Stimulated activated CD4-positive, alpha-beta T cell treated with anti-CD3 and anti-CD28 coated beads, Interleukin-2, amount 100 ng/mL, for 24 hours (primary cell): Measurements from ENCODE around the gene SLC1A3.

Experiments used
- DNase-seq, 2 donors: peaks; one replicate each; pipeline ENCODE4 v3.0.0-alpha.2; 2020

The SLC1A3 gene

GRCh38 chr5:36723912-36724311, 117.5 kb downstream of the SLC1A3 start:
- no peak for DNase-seq

DNA sequence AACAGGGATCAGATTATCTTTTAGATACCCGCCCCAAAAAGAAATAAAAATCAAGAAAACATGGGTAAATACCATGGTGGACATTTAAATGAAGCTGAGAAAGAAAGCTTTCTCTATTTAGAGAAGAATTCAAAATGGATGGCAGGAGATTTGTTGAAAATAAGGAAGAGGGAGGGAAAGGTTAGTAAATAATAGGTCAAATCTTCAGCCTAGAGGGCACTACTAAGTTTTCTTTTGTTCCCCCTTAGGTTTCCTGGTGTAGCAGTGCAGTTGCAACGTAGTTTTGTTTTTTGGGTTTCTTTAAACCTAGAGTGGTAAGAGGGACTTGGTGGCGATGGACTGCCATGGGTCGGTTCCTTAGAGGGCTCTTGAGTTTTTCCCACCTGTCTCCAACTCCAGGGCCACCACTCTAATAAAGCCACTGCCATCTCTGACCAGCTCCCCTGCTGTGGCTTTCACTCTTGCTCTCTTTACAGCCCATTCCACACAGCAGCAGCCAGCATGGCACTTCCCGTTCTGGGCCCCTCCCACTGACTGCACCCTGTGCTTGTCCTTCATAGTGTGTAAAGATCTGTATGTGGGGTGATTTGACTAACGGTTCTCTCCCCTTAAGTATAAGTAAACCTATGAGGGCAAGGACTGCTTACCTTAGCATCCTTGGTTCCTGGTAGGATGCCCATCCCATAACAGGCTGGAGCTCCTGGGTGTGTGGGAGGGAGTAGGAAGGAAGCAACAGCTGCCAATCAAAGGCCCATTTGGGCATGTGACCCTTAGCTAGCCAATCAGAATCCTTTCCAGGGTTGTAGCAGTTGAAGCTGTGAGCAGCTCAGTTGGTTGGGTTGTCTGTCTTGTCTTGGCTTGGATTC, 118.3 kb downstream of the SLC1A3 start:
- peak; percentile 26 to 35 for DNase-seq

DNA sequence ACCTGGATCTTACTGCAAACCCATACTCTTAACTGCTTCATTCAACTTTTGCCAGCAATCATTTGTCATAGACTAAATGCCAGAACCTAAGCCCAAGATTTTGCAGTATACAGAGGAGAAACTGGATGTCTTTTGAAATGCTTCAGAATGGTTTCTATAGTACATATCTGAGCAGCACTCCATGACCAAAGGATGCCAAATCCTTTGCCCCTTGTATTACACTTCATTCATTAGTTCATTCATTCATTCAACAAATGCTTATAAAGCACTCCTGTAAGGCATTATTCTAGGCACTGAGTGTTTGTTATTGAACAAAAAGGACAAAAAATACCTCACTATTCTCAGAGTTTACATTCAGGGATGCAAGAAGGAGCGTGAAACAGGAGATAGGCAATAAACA, 119.9 kb downstream of the SLC1A3 start:
- no peak for DNase-seq

DNA sequence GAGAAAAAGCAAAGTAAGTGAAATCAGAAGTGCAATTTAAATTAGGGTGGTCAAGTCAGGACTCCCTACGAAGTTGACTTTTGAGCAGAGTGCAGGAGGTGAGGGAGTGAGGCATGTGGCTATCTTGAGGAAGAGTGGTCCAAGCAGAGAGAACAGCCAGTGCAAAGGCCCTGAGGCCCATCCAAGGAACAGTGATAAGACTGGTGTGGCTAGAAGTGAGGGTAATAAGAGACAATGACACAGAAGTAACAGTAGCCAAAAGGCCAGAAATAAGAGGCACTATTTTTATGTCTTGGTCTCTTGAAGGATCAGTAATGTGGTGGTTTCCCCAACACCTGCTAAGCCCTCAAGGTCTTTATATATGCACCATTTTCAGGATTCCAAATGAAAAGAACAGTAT, 120.4 kb downstream of the SLC1A3 start:
- no peak for DNase-seq

- DNase-seq = no peak
Measured at GRCh38 chr5:36728697-36729543, 122.5 kb downstream of the SLC1A3 start.

GRCh38 chr5:36730537-36731216, 124.3 kb downstream of the SLC1A3 start:
- DNase-seq = no peak

GRCh38 chr5:36733183-36733582, 126.8 kb downstream of the SLC1A3 start:
- no peak for DNase-seq

- no peak for DNase-seq
Measured at GRCh38 chr5:36734422-36734821, 128.0 kb downstream of the SLC1A3 start.

- DNase-seq = no peak
Measured at GRCh38 chr5:36735891-36736290, 129.5 kb downstream of the SLC1A3 start.
